ENCODE data around the gene MTA1.

- TF ChIP-seq POLR2A (IDR thresholded peaks at IDR 0.05; ENCODE audit: low read length) (no peak), GATA1 (IDR thresholded peaks at IDR 0.05; ENCODE audit: low read depth, low read length) (no peak)
Measured at GRCh38 chr14:105430565-105430964, 10.9 kb downstream of the MTA1 start.
